HepG2 (cell line): ENCODE data around the gene AMHR2. TPM values are rescaled to one million over a fixed set of nuclear protein-coding genes. Genes with fewer than 3 reads are reported as not detected.

ENCODE experiments used
- ATF6 ChIP-seq: sonication (generic); formaldehyde crosslinking; conservative IDR thresholded peaks from 2 replicates; pipeline ENCODE4 v1.4.0; 2020; ENCODE audit warnings: missing genetic modification reagents
- BHLHE40 ChIP-seq: IDR thresholded peaks from 2 replicates; pipeline ENCODE4 v1.6.1; 2011; ENCODE audit warnings: low read length, improper control_type of control experiment
- GATAD1 ChIP-seq: IDR thresholded peaks from 2 replicates; pipeline ENCODE4 v1.6.1; 2016; ENCODE audit warnings: missing genetic modification reagents, missing compliant biosample characterization
- GRHL1 ChIP-seq: sonication (generic); formaldehyde crosslinking; conservative IDR thresholded peaks from 2 replicates; pipeline ENCODE4 v1.8.0; 2022; ENCODE audit warnings: missing genetic modification reagents
- HDAC1 ChIP-seq: sonication (generic); formaldehyde crosslinking; IDR thresholded peaks from 2 replicates; pipeline ENCODE4 v1.5.1; 2020; ENCODE audit warnings: mild to moderate bottlenecking, missing genetic modification reagents
- KLF16 ChIP-seq, 2 experiments: sonication (generic) in 1 of 2; formaldehyde crosslinking in 1 of 2; IDR thresholded peaks; 2 replicates each; pipeline versions ENCODE4 v1.6.1 to v1.8.0; 2016 to 2023; ENCODE audit warnings: missing genetic modification reagents in 2 of 2, missing compliant biosample characterization in 1 of 2
- MBNL3 ChIP-seq: fragments of 250-450 bp; sonication (Bioruptor Pico); conservative IDR thresholded peaks from 2 replicates; pipeline ENCODE4 v1.8.0; 2022; ENCODE audit warnings: mild to moderate bottlenecking, inconsistent platforms
- POLR2AphosphoS5 ChIP-seq: IDR thresholded peaks from 2 replicates; pipeline ENCODE4 v1.6.1; 2012; ENCODE audit warnings: low read depth, low read length
- SPEN ChIP-seq: sonication (generic); formaldehyde crosslinking; IDR thresholded peaks from 2 replicates; pipeline ENCODE4 v1.5.1; 2020; ENCODE audit warnings: low read depth, mild to moderate bottlenecking, missing genetic modification reagents
- ZBTB38 ChIP-seq: sonication (generic); formaldehyde crosslinking; IDR thresholded peaks from 2 replicates; pipeline ENCODE4 v1.5.1; 2020; ENCODE audit warnings: mild to moderate bottlenecking, missing genetic modification reagents
- ZNF160 ChIP-seq: sonication (generic); formaldehyde crosslinking; IDR thresholded peaks from 2 replicates; pipeline ENCODE4 v1.8.0; 2022; ENCODE audit warnings: mild to moderate bottlenecking, inconsistent platforms, missing genetic modification reagents
- ZNF318 ChIP-seq: sonication (generic); formaldehyde crosslinking; IDR thresholded peaks from 2 replicates; pipeline ENCODE4 v1.4.0; 2020; ENCODE audit warnings: mild to moderate bottlenecking, missing genetic modification reagents
- ZNF569 ChIP-seq: sonication (generic); formaldehyde crosslinking; IDR thresholded peaks from 2 replicates; pipeline ENCODE4 v1.5.0; 2020; ENCODE audit warnings: mild to moderate bottlenecking, missing genetic modification reagents, moderate library complexity, borderline replicate concordance
- polyA plus RNA-seq, 8 experiments: library from polyadenylated mRNA; depleted of rRNA in 3 of 8; stranded (reverse) in 7 of 8; unstranded in 1 of 8; fragments of >200 nt; fragmentation: Illumina TruSeq in 4 of 8; extraction: Trizol in 4 of 8; gene quantifications; 2 replicates each; pipeline versions ENCODE4 v1.2.1 to v1.2.3, GENCODE V29; 2011 to 2016; ENCODE audit warnings: low read depth in 4 of 8, missing spikeins in 1 of 8, mixed read lengths in 1 of 8; ENCODE audit not compliant: insufficient read depth in 1 of 8
- total RNA-seq, 5 experiments: library from RNA; depleted of rRNA; stranded (reverse); fragments of >200 nt; fragmentation: Illumina TruSeq; extraction: Trizol; gene quantifications; 2 replicates each; pipeline ENCODE4 v1.2.3, GENCODE V29; 2016; ENCODE audit warnings: low read depth in 1 of 5
- TF ChIP-seq, protein P1 (sequence below): sonication (generic); formaldehyde crosslinking; IDR thresholded peaks from 2 replicates; pipeline ENCODE4 v1.9.0; 2021; ENCODE audit warnings: missing genetic modification reagents, mild to moderate bottlenecking, borderline replicate concordance

AMHR2 gene
- total and polyA plus RNA-seq, 2 of the 13 experiments (the other 11 are each of a cell fraction or from before 2014, with no cell fraction given), result 0.24 to 0.58 TPM

GRCh38 chr12:53451661-53452158, 28.1 kb downstream of the AMHR2 start, which contains the start of gene PCBP2 (continued):
- TF ChIP-seq ATF6 (CRISPR knock-in tag) (no peak), POLR2AphosphoS5 (peak; percentile 67), BHLHE40 (no peak), ZBTB38 (CRISPR knock-in tag) (0 out of 2 replicates have a peak, but pooled peaks have one; percentile 33), MBNL3 (CRISPR knock-in tag) (no peak), GRHL1 (no peak), ZNF318 (CRISPR knock-in tag) (no peak), KLF16 (CRISPR knock-in tag; IDR thresholded peaks at IDR 0.05) (peak in 1 of 2 experiments; percentile 74; a peak in 1 of 4 replicates), ZNF160 (CRISPR knock-in tag) (no peak), SPEN (CRISPR knock-in tag) (peak; percentile 38), GATAD1 (CRISPR knock-in tag) (peak; percentile 87), HDAC1 (CRISPR knock-in tag) (peak; percentile 41), ZNF569 (CRISPR knock-in tag) (no peak)
- TF ChIP-seq, protein P1, sequence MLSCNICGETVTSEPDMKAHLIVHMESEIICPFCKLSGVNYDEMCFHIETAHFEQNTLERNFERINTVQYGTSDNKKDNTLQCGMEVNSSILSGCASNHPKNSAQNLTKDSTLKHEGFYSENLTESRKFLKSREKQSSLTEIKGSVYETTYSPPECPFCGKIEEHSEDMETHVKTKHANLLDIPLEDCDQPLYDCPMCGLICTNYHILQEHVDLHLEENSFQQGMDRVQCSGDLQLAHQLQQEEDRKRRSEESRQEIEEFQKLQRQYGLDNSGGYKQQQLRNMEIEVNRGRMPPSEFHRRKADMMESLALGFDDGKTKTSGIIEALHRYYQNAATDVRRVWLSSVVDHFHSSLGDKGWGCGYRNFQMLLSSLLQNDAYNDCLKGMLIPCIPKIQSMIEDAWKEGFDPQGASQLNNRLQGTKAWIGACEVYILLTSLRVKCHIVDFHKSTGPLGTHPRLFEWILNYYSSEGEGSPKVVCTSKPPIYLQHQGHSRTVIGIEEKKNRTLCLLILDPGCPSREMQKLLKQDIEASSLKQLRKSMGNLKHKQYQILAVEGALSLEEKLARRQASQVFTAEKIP, result no peak
